Anterior cingulate cortex (tissue), 58 donors: ENCODE measurements around the gene HIP1.
A peak's percentile ranks its signal among the peaks of the same experiment; 100 is the strongest.
"Not testable (repeated sequence)": the region's sequence is repeated elsewhere in the genome, so short reads cannot be mapped to it uniquely, and the experiment has no call there.

Experiments used
- DNase-seq, 58 donors: peaks; one replicate each; lab custom pipeline; 2025; lab: John Stamatoyannopoulos, UW

Gene HIP1

DNA sequence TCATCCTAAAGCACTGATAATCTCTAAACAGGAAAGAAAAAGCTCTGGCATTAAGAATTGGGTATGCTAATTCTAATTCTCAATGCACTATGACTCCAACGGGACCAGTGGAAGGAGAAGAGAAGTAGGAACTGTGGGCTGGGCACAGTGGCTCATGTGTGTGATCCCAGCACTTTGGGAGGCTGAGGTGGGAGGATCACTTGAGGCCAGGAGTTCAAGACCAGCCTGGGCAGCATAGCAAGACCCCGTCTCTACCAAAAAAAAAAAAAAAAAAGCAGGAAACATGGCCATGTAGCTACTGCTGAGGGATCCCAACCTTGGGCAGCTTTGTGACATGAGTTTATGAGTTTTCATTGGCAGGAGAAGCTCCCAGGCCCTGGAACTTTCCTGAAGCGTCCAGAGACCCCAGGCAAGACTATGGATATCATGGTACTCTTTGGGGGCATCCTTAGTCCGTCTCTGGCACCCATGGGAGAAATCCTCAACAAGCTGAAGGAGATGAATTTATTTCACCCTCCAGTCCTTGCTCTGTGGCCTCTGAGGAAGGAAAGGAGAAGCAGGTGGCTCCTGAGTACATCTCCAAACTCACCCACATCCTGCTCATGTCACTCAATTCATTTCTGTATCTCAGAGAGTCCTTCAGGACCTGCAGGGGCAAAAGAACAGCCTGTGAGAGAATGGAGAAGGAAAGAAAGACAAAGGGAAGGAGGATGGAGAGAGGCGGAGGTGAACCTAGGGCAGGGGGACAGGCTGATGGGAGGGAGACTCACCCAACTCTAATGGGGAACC, 147.1 kb downstream of the HIP1 start:
- no peak for DNase-seq

- no peak for DNase-seq
These were observed 148.3 kb downstream of the HIP1 start for GRCh38 chr7:75590373-75591005.

GRCh38 chr7:75584354-75584753, 154.4 kb downstream of the HIP1 start:
- DNase-seq = no peak

GRCh38 chr7:75583255-75583654, 155.5 kb downstream of the HIP1 start:
- DNase-seq = no peak

DNA sequence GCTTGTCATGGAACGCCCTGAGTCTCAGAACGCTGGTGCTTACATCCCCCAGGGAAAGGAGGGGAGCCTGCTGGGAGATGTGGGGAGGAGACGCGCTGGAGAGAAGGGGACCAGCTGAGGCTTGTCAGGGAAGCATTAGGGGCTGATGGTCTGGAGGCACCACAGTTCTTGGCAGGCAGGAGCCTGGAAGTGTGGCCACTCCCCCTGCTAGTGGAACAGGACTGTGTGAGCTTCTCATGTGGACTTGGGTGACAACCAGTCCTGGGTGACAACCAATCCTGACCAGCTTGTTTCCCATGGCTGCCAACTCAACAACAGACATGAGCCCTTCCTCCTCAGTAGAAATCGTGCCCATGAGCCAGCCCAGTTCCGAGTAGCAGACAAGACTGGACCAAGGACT, 158.8 kb downstream of the HIP1 start:
- DNase-seq = no peak

DNA sequence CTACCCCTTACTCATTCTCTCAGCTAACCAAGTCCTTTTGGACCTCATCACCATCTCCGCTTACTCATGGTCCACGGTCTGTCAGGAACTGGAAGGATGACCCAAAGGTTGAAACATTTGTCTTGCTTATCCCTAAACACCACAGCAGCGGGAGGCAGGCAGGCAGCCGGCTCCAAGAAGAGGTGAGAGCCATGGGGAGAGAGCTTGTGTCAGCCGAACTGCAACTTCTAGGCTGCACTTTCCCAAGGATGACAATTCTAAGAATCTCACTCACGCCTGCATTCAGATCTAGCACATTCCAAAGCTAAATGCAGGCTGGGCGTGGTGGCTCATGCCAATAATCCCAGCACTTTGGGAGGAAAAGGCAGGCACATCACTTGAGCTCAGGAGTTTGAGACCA, 160.7 kb downstream of the HIP1 start:
- DNase-seq = no peak

DNA sequence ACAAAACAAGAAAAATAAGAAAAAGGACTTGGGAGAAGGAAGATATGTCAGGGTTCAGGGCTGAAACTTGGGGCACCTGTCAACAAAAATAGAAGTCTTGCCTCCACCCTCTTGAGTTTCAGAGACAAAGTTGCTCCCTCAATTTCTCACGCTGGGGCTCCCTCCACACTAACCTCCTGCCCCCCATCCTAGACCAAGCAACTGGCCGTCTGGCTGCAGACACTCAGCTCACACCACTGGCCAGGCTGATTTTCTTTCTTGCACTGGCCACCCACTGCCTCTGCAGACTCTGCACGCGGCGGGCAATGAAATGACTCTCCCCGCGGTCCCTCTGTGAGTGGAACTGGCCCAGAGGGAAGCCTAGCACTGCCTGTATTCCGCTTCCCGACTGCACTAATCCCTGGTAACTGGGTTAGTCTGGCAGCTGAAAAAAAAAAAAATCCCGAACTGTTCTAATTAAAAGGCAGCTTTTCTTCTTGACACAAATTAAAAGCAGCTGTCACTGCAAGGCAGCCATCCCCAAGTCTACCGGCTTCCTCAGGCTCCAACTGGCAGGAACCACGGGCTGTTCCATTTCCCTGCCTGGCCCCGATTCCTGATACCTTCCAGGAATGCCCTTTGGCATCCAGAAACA, 163.1 kb downstream of the HIP1 start:
- DNase-seq = peak in 19 of 58 donors; percentile 9 to 70 (median 18)

GRCh38 chr7:75573477-75574019, 165.2 kb downstream of the HIP1 start:
- DNase-seq = no peak

DNA sequence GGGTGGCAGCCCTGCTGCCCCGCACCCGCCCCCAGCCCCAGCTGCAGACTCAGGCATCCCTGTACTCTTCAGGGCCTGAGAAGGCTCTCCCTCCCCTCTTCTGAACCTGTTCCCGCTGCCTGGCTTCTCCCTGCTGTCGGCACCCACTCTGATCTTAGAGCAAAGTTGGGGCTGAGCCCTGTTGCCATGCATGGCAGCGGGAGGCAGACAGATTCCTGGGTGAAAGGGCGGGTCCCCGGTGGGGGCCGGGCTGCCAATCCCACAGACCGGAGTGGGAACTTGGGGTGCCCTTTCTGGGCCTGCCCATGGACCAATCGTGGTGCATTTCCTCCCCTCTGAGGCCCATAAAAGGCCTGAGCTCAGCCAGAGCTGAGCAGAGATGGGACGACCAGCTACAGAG, 165.9 kb downstream of the HIP1 start:
- DNase-seq = peak in 1 of 58 donors; percentile 48

DNA sequence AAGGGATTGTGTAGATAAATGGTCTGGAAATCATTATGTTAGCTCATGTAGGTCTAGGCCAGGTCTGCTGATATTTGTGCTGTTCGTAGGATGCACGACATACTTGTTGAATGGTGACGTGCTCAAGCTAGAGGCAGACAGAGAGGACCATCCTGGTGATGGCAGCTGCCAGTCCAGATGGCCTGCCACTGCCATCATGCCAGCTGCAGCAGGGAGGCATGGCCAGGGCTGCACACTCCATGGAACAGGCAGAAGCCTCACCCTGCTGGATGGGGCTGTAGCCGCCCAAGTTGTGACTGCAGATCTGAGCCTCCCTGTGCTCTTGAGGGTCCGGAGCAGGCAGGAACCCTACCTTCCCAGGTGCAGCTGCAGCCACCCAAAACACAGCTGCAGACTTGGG, 166.3 kb downstream of the HIP1 start:
- peak in 40 of 58 donors; percentile 2 to 74 (median 36) for DNase-seq

- DNase-seq = no peak
These were observed 167.5 kb downstream of the HIP1 start for GRCh38 chr7:75571209-75571608.

DNA sequence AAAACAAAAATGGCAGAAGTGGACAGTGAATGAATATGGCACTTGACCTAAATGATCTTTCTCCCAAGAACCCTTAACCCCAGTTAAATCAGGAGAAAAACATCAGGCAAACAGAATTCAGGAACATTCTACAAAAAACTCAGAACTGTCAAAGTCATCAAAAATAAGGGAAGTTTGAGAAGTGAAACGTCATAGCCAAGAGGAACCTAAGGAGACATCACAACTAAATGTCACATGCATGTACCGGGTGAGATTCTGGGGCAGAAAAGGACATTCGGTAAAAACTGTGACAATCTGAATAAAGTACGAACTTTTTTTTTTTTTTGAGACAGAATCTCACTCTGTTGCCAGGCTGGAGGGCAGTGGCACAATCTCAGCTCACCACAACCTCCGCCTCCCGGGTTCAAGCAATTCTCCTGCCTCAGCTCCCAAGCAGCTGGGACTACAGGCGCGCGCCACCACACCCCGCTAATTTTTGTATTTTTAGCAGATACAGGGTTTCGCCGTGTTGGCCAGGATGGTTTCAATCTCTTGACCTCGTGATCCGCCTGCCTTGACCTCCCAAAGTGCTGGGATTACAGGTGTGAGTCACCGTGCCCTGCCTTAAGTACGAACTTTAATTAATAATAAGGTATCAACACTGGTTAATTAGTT, 169.0 kb downstream of the HIP1 start:
- DNase-seq = not testable (repeated sequence)

GRCh38 chr7:75567948-75568595, 170.7 kb downstream of the HIP1 start:
- peak in 45 of 58 donors; percentile 4 to 84 (median 41) for DNase-seq

DNA sequence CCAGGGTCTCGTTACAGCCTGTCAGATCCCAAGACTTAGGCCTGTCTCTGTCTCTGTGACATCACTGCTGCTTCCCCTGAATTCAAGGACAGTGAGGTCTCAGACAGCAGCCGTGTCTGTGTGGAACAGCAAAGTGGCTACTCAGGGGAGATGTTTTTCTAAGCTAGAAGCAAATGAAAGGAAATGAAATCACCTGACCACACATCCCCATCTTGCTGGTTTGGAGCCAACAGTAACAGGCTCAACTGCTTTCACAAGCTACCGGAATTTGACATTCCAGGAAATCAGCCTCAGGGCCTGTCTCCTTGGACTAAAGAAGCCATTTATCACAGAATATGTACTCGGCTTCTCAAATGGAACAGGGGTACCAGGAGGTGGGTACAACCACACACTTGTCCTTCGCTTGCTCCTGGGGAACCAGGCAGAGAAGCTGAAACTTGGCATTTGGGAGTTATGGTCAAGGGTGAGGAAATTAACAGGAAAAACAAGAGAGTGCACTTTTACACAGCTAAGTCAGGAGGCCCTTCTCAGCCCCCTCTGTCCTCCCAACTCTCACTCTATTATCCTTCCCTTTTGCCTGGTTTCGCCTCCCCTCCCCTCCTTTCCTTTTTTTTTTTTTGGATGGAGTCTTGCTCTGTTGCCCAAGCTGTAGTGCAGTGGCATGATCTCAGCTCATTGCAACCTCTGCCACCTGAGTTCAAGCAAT, 173.5 kb downstream of the HIP1 start:
- DNase-seq = peak in 1 of 58 donors; percentile 8

DNA sequence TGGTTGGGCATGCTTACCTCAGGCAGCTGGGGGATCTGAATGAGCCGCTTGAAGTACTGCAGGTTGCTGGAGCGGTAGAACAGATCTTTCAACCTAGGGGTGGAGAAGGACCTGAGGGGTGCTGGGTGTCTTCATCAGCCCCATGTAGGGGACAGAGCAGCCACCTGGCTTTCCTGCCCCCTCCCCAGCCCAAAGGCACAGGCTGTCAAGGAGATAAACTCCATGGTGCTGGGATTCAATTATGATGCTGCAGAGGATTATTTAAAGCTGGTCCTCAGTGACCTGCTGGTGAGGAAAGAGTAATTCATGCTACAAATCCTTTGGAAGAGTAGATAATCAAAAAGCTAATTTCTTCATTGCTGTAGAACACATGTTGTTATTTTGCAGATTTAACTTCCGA, 175.6 kb downstream of the HIP1 start:
- no peak for DNase-seq

DNA sequence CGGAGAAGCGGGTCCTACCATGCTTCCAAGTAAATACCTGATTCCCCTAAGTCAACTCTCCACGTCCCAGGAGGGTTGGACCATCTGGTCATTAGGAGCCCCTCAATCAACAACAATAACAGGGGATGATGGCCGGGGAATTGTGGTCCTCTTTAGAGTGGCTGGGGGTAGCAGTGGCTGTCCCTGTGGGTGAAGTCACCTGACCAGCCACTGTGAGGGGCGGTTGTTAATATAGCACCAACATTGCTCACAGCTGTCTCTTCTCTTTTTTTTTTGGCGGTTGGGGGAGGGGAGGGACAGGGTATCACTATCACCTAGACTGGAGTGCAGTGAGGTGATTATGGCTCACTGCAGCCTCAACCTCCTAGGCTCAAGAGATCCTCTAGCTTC, 178.8 kb downstream of the HIP1 start:
- no peak for DNase-seq

DNA sequence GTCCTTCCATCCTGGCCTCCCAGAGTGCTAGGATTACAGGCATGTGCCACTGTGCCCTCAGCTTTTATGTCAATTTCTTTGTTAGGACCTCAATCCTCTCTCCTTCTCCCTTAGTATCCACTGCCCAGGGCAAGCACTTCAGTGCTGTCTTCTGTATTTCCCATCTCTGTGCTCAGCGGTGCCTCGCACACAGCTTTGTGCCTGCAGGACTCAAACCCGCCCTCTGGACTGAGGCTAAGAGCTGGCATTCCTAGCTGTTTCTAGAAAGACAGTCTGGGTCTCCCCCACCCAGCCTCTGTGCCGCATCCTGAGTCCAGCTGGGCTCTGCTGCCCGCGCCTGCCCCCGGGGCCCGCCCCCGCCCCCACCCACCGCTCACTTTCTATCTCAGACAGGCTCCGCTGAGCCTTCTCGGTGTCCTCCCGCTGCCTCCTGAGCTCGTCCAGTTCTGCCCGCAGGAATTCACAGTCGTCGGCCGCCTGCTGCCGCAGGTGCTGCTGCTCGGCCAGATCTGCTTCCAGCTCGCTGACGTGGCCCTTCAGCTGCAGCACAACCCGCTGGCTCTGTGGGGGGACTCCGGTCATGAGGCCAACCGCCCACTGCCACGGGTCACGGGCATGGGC, 179.3 kb downstream of the HIP1 start:
- peak in 3 of 58 donors; percentile 3 to 13 (median 5) for DNase-seq

DNA sequence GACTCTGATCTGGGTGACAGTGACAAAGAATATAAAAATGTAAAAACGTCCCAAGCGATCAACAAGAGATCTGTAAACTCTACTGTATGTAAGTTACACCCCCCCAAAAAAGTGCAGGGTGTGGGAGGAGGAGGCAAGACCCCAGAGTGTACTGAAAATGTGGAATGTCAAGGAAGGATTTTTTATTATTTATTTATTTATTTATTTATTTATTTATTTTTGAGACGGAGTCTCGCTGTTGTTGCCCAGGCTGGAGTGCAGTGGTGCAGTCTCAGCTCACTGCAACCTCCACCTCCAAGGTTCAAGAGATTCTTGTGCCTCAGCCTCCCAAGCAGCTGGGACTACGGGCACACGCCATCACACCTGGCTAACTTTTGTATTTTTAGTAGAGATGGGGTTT, 181.9 kb downstream of the HIP1 start:
- not testable (repeated sequence) for DNase-seq

DNA sequence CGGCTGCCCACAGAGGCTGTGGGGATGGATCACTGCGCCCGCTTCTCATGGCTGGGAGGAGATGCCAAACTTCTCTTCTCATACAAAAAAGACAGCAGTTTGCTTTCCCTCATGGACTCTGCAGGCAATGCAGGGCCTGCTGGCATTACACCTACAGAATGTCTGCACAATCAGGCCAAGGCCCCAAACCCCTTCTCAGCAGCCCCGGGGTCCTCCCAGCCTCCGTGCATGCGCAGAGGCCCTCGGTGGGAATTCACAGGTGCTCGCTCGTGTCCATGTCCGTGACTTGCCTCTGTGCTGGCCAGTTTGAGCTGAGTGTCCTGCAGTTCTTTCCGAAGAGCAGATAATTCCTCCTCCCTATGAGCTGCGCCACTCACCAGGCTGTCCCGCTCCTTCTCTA, 183.0 kb downstream of the HIP1 start:
- DNase-seq = no peak
